ENCODE data around the gene CDKL5.
"Not testable (repeated sequence)": the region's sequence is repeated elsewhere in the genome, so short reads cannot be mapped to it uniquely, and the experiment has no call there.

The CDKL5 gene

GRCh38 chrX:18575744-18576143, 150.3 kb downstream of the CDKL5 start:
- no peak for DNase-seq (ENCODE audit: low read depth)

GRCh38 chrX:18577400-18577799, 152.0 kb downstream of the CDKL5 start:
- no peak for DNase-seq (ENCODE audit: low read depth)

GRCh38 chrX:18578546-18578945, 153.1 kb downstream of the CDKL5 start:
- no peak for DNase-seq (ENCODE audit: low read depth)

- DNase-seq (ENCODE audit: low read depth) = no peak
Measured at GRCh38 chrX:18579495-18579894, 154.1 kb downstream of the CDKL5 start.

- DNase-seq (ENCODE audit: low read depth) = no peak
Measured at GRCh38 chrX:18582910-18583493, 157.6 kb downstream of the CDKL5 start.

- not testable (repeated sequence) for DNase-seq (ENCODE audit: low read depth)
Measured at GRCh38 chrX:18589292-18589691, 163.9 kb downstream of the CDKL5 start.

- no peak for DNase-seq (ENCODE audit: low read depth)
Measured at GRCh38 chrX:18591834-18592233, 166.4 kb downstream of the CDKL5 start.

- DNase-seq (ENCODE audit: low read depth) = no peak
Measured at GRCh38 chrX:18594079-18594478, 168.7 kb downstream of the CDKL5 start.

- no peak for DNase-seq (ENCODE audit: low read depth)
Measured at GRCh38 chrX:18596096-18596495, 170.7 kb downstream of the CDKL5 start.

- DNase-seq (ENCODE audit: low read depth) = no peak
Measured at GRCh38 chrX:18598413-18598812, 173.0 kb downstream of the CDKL5 start.

GRCh38 chrX:18607966-18608365, 182.6 kb downstream of the CDKL5 start:
- no peak for DNase-seq (ENCODE audit: low read depth)

GRCh38 chrX:18613930-18614639, 188.7 kb downstream of the CDKL5 start:
- no peak for DNase-seq (ENCODE audit: low read depth)

- DNase-seq (ENCODE audit: low read depth) = no peak
Measured at GRCh38 chrX:18616688-18617406, 191.4 kb downstream of the CDKL5 start.

GRCh38 chrX:18617407-18617750, 192.0 kb downstream of the CDKL5 start:
- no peak for DNase-seq (ENCODE audit: low read depth)

- no peak for DNase-seq (ENCODE audit: low read depth)
Measured at GRCh38 chrX:18619288-18619687, 193.9 kb downstream of the CDKL5 start.

GRCh38 chrX:18620349-18620748, 194.9 kb downstream of the CDKL5 start:
- no peak for DNase-seq (ENCODE audit: low read depth)

- no peak for DNase-seq (ENCODE audit: low read depth)
Measured at GRCh38 chrX:18624599-18624998, 199.2 kb downstream of the CDKL5 start.

- DNase-seq (ENCODE audit: low read depth) = no peak
Measured at GRCh38 chrX:18630934-18631333, 205.5 kb downstream of the CDKL5 start.

GRCh38 chrX:18638398-18638797, 213.0 kb downstream of the CDKL5 start:
- DNase-seq (ENCODE audit: low read depth) = no peak

- DNase-seq (ENCODE audit: low read depth) = no peak
Measured at GRCh38 chrX:18639280-18639679, 213.9 kb downstream of the CDKL5 start.

- no peak for DNase-seq (ENCODE audit: low read depth)
Measured at GRCh38 chrX:18640686-18641085, 215.3 kb downstream of the CDKL5 start.

GRCh38 chrX:18643243-18643642, 217.8 kb downstream of the CDKL5 start:
- no peak for DNase-seq (ENCODE audit: low read depth)

GRCh38 chrX:18643853-18644252, 218.4 kb downstream of the CDKL5 start:
- DNase-seq (ENCODE audit: low read depth) = no peak
